GM21717 (cell line): ENCODE data around the gene POM121L2.

Source experiments
- ATAC-seq: cut with Tn5 transposase; IDR thresholded peaks from one replicate; pipeline ENCODE4 v1.9.1; 2021; ENCODE audit warnings: mild to moderate bottlenecking, moderate library complexity; ENCODE audit not compliant: unreplicated experiment

Gene POM121L2

GRCh38 chr6:27260836-27261375 lies 51.2 kb downstream of the POM121L2 start:
- ATAC-seq = no peak

DNA sequence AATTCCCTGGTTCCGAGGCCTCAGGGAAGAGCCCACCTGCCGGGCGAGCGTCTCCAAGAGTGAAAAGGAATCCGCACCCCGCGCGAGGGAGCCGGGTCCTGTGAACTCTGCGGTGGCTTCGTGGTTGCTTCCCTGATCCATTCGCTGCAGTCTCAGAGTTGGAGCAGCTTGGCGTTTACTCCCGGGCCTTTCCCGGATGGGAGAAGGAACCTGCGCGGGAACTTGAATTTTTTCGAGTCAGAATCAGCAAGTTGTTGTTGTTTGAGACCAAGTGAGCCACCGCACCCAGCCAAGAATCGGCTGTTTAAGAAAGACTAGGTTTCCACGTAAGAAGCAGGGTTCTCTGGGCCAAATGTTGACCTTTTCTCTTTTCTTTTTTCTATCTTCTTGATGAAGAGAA lies 51.7 kb downstream of the POM121L2 start:
- no peak for ATAC-seq
